MM.1S (cell line): ENCODE data around the gene MAU2.
"Not testable (repeated sequence)": the region's sequence is repeated elsewhere in the genome, so short reads cannot be mapped to it uniquely, and the experiment has no call there.

Experiments used
- DNase-seq: peaks from one replicate; pipeline ENCODE4 v3.0.0-alpha.2; 2015
- H2AFZ ChIP-seq: fragments of 300-600 bp; sonication (generic); 2 replicates; pipeline ENCODE4 v1.6.0; 2016; ENCODE audit warnings: antibody characterized with exemption, low read length
- H3F3A ChIP-seq: fragments of 300-600 bp; sonication (generic); 2 replicates; pipeline ENCODE4 v1.6.1; 2016; ENCODE audit warnings: mild to moderate bottlenecking, antibody characterized with exemption, low read length, moderate library complexity, mixed read lengths; ENCODE audit not compliant: insufficient read depth
- H3K27ac ChIP-seq: fragments of 300-600 bp; sonication (generic); 2 replicates; pipeline ENCODE4 v1.5.1; 2016; ENCODE audit warnings: mild to moderate bottlenecking, low read length
- H3K27me3 ChIP-seq: fragments of 300-600 bp; sonication (generic); replicated peaks from 2 replicates; pipeline ENCODE4 v1.6.0; 2016; ENCODE audit warnings: low read length; ENCODE audit not compliant: insufficient read depth
- H3K36me3 ChIP-seq: fragments of 300-600 bp; sonication (generic); replicated peaks from 2 replicates; pipeline ENCODE4 v1.6.1; 2016; ENCODE audit warnings: mild to moderate bottlenecking, low read length, mixed read lengths; ENCODE audit not compliant: insufficient read depth
- H3K4me1 ChIP-seq: fragments of 300-600 bp; sonication (generic); 2 replicates; pipeline ENCODE4 v1.6.1; 2016; ENCODE audit warnings: low read length, mixed read lengths
- H3K4me2 ChIP-seq: fragments of 300-600 bp; sonication (generic); 2 replicates; pipeline ENCODE4 v1.6.0; 2016; ENCODE audit warnings: low read depth, low read length
- H3K4me3 ChIP-seq: fragments of 300-600 bp; sonication (generic); 2 replicates; pipeline ENCODE4 v1.5.1; 2016; ENCODE audit warnings: low read length, mixed read lengths
- H3K79me2 ChIP-seq: fragments of 300-600 bp; sonication (generic); 2 replicates; pipeline ENCODE4 v1.6.1; 2016; ENCODE audit warnings: mixed run types, low read length, mixed read lengths
- H3K9ac ChIP-seq: fragments of 300-600 bp; sonication (generic); 2 replicates; pipeline ENCODE4 v1.6.1; 2016; ENCODE audit warnings: low read length, mixed read lengths
- H3K9me2 ChIP-seq: fragments of 300-600 bp; sonication (generic); replicated peaks from 2 replicates; pipeline ENCODE4 v1.6.1; 2016; ENCODE audit warnings: mild to moderate bottlenecking, low read length, mixed read lengths; ENCODE audit not compliant: insufficient read depth
- H3K9me3 ChIP-seq: fragments of 300-600 bp; sonication (generic); replicated peaks from 2 replicates; pipeline ENCODE4 v1.6.1; 2016; ENCODE audit warnings: mild to moderate bottlenecking, low read length, mixed read lengths; ENCODE audit not compliant: insufficient read depth
- H4K20me1 ChIP-seq: fragments of 300-600 bp; sonication (generic); 2 replicates; pipeline ENCODE4 v1.6.1; 2016; ENCODE audit warnings: mild to moderate bottlenecking, low read length, moderate library complexity, mixed read lengths; ENCODE audit not compliant: insufficient read depth
- EZH2 ChIP-seq: fragments of 300-600 bp; sonication (generic); optimal IDR thresholded peaks from 2 replicates; pipeline ENCODE3; 2017; ENCODE audit warnings: low read depth, mild to moderate bottlenecking, antibody characterized with exemption, low read length, mixed read lengths
- EZH2phosphoT487 ChIP-seq: fragments of 300-600 bp; sonication (generic); IDR thresholded peaks from 2 replicates; pipeline ENCODE4 v1.6.1; 2018; ENCODE audit warnings: antibody characterized with exemption, low read length
- TF ChIP-seq, protein P1 (sequence below): fragments of 300-600 bp; sonication (generic); IDR thresholded peaks from 2 replicates; pipeline ENCODE4 v1.5.1; 2016; ENCODE audit warnings: antibody characterized with exemption, low read length, mixed read lengths

MAU2 gene

GRCh38 chr19:19388568-19389555 lies 68.2 kb downstream of the MAU2 start:
- Histone ChIP-seq H2AFZ (no peak overlapping the region), H3K9me3 (no peaks in the 10 kb centered on the region), H3K4me3 (no peak overlapping the region), H3K4me1 (0 out of 2 replicates have a peak, but pooled peaks cover 6% of the 10 kb centered on the region), H3K79me2 (peaks cover 63% of the 10 kb centered on the region), H3K27ac (no peak overlapping the region), H3K9ac (no peak overlapping the region), H3K36me3 (no peaks in the 10 kb centered on the region), H4K20me1 (no peaks in the 10 kb centered on the region), H3F3A (no peaks in the 10 kb centered on the region), H3K4me2 (no peak overlapping the region), H3K9me2 (no peaks in the 10 kb centered on the region), H3K27me3 (no peaks in the 10 kb centered on the region)
- TF ChIP-seq EZH2: no peak
- TF ChIP-seq EZH2phosphoT487: no peak
- TF ChIP-seq, protein P1, sequence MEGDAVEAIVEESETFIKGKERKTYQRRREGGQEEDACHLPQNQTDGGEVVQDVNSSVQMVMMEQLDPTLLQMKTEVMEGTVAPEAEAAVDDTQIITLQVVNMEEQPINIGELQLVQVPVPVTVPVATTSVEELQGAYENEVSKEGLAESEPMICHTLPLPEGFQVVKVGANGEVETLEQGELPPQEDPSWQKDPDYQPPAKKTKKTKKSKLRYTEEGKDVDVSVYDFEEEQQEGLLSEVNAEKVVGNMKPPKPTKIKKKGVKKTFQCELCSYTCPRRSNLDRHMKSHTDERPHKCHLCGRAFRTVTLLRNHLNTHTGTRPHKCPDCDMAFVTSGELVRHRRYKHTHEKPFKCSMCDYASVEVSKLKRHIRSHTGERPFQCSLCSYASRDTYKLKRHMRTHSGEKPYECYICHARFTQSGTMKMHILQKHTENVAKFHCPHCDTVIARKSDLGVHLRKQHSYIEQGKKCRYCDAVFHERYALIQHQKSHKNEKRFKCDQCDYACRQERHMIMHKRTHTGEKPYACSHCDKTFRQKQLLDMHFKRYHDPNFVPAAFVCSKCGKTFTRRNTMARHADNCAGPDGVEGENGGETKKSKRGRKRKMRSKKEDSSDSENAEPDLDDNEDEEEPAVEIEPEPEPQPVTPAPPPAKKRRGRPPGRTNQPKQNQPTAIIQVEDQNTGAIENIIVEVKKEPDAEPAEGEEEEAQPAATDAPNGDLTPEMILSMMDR: no peak
- no peak for DNase-seq

- not testable (repeated sequence) for H2AFZ ChIP-seq, H4K20me1 ChIP-seq, H3F3A ChIP-seq, H3K9ac ChIP-seq, H3K4me1 ChIP-seq, H3K4me3 ChIP-seq, DNase-seq, H3K27ac ChIP-seq, H3K27me3 ChIP-seq, H3K9me3 ChIP-seq, H3K9me2 ChIP-seq, H3K36me3 ChIP-seq, H3K4me2 ChIP-seq
- H3K79me2 ChIP-seq: peaks cover 71% of the 10 kb centered on the region
Measured at GRCh38 chr19:19389683-19390082, 69.1 kb downstream of the MAU2 start.

GRCh38 chr19:19394333-19394732 lies 73.7 kb downstream of the MAU2 start:
- H3K4me2 ChIP-seq: not testable (repeated sequence)

GRCh38 chr19:19399733-19400433 lies 79.3 kb downstream of the MAU2 start:
- Histone ChIP-seq H3K27ac (no peak overlapping the region), H3K9ac (no peak overlapping the region), H3K4me2 (no peak overlapping the region), H4K20me1 (no peaks in the 10 kb centered on the region), H3K9me2 (no peaks in the 10 kb centered on the region), H3K27me3 (no peaks in the 10 kb centered on the region), H3K4me3 (no peak overlapping the region), H3K79me2 (peaks cover 31% of the 10 kb centered on the region), H2AFZ (no peak overlapping the region), H3K36me3 (no peaks in the 10 kb centered on the region), H3K9me3 (no peaks in the 10 kb centered on the region), H3K4me1 (peaks cover 5% of the 10 kb centered on the region), H3F3A (peaks cover 3% of the 10 kb centered on the region; the same call in 1 of the 2 replicates)
- no peak for DNase-seq
- TF ChIP-seq EZH2phosphoT487 (no peak), EZH2 (no peak)
- TF ChIP-seq, protein P1: no peak

More at GRCh38 chr19:19394333-19394732, 73.7 kb downstream of the MAU2 start:
- not testable (repeated sequence) for H2AFZ ChIP-seq, H3K27ac ChIP-seq, H3F3A ChIP-seq, H3K9me3 ChIP-seq, H3K27me3 ChIP-seq, H3K9me2 ChIP-seq, H4K20me1 ChIP-seq, H3K36me3 ChIP-seq, H3K4me3 ChIP-seq, H3K4me1 ChIP-seq, DNase-seq, H3K9ac ChIP-seq
- peaks cover 59% of the 10 kb centered on the region for H3K79me2 ChIP-seq
